ENCODE results near the gene FLT3LG. TPM values are rescaled to one million over a fixed set of nuclear protein-coding genes. Genes with fewer than 3 reads are reported as not detected.

The FLT3LG gene
- total RNA-seq, 2 donors from 2014 or later = 4.7 to 5.6 TPM

DNA sequence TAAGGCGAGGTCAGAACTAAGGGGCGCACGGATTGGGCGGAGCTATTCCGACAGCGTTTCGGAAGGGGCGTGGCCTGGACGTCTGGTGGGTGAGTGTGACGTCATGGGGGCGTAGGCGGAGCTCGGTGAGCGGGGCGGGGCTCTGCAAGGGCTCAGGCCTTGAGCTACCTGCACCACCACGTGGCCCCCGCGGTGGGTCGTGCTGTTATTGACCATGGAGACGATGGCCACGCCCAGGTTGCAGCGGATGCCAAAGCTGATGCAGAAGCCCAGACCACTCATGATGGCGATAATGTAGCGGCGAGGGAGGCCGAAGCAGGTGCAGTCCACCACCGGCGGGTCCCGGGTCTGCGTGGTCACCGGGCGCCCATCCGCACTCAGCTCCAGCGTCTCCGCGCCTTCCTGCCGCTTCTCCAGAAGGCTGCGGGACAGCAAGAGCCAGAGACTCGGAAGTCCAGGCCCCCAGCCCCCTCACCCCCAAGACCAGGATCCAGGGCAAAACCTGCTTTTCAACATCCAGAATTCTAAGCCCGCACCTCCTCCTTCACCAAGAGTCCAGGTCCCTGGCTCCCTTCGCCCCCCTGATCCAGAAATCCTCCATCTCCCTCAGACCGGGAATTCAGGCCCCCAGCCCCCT is 37.5 kb upstream of the FLT3LG start:
- no peaks in the 10 kb centered on the region for H3K9me3 ChIP-seq
- DNase-seq (ENCODE audit: low spot score) (no peak), ATAC-seq (ENCODE audit: insufficient number of reproducible peaks, low FRiP score, low read depth) (no peak)
- no peaks in the 10 kb centered on the region for H3K36me3 ChIP-seq
- no peak overlapping the region for H3K27ac ChIP-seq
- peaks cover 33% of the 10 kb centered on the region for H3K27me3 ChIP-seq (replicated peaks; ENCODE audit: insufficient read depth)
- no peaks in the 10 kb centered on the region for H3K4me1 ChIP-seq (ENCODE audit: control insufficient read depth in 1 of 2, low read depth in 2 of 2)
- TF ChIP-seq, protein P1, sequence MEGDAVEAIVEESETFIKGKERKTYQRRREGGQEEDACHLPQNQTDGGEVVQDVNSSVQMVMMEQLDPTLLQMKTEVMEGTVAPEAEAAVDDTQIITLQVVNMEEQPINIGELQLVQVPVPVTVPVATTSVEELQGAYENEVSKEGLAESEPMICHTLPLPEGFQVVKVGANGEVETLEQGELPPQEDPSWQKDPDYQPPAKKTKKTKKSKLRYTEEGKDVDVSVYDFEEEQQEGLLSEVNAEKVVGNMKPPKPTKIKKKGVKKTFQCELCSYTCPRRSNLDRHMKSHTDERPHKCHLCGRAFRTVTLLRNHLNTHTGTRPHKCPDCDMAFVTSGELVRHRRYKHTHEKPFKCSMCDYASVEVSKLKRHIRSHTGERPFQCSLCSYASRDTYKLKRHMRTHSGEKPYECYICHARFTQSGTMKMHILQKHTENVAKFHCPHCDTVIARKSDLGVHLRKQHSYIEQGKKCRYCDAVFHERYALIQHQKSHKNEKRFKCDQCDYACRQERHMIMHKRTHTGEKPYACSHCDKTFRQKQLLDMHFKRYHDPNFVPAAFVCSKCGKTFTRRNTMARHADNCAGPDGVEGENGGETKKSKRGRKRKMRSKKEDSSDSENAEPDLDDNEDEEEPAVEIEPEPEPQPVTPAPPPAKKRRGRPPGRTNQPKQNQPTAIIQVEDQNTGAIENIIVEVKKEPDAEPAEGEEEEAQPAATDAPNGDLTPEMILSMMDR (IDR thresholded peaks at IDR 0.05) = no peak
- H3K4me3 ChIP-seq = no peak overlapping the region

DNA sequence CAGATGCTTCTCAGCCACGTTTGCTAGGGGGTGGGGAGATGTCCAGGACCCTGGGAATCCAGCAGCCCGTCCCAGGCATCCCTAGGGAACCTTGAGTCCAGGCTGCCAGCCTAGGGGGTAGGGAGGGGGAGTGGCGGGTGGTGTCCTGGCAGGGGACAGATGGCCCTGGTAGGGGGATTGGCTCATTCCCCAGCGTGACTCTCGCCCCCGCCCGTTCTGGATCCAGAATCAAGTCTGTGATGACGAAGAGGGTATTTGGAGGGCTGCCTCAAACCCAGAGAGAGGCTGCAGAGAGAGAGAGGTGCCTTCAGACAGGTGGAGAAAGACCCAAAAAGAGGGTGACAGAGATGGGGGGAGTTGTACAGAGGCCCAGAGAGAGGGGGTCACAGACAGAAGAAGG is 36.8 kb upstream of the FLT3LG start:
- no peak overlapping the region for H3K27ac ChIP-seq
- peaks cover 3 to 6% of the 10 kb centered on the region in 2 donors for H3K4me1 ChIP-seq (ENCODE audit: control insufficient read depth in 1 of 2, low read depth in 2 of 2)
- DNase-seq (ENCODE audit: low spot score) (no peak), ATAC-seq (ENCODE audit: insufficient number of reproducible peaks, low FRiP score, low read depth) (no peak)
- no peaks in the 10 kb centered on the region for H3K36me3 ChIP-seq
- peaks cover 30% of the 10 kb centered on the region for H3K27me3 ChIP-seq (replicated peaks; ENCODE audit: insufficient read depth)
- H3K9me3 ChIP-seq = no peaks in the 10 kb centered on the region
- H3K4me3 ChIP-seq = no peak overlapping the region
- TF ChIP-seq, protein P1 (IDR thresholded peaks at IDR 0.05) = no peak

DNA sequence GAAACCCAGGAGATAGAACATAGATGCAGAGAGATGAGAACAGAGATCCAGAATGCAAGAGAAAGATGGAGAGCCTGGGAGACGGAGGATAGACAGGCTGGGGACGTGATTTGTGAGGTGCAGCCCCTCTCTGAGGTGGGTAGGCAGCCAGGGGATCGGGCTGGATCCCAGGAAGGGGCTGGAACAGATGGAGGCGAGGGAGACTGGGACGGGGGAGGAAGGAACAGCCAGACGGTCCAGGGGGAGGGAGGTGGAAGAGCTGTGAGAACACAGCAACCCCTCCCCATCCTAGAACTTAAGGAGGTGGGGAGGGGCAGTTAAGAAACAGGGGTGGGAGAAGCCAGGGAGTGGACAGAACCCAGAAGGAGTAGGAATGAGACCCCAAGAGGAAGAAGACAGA is 35.8 kb upstream of the FLT3LG start:
- Histone ChIP-seq H3K36me3 (no peaks in the 10 kb centered on the region), H3K27ac (no peak overlapping the region), H3K9me3 (no peaks in the 10 kb centered on the region), H3K4me3 (no peak overlapping the region), H3K4me1 (ENCODE audit: control insufficient read depth in 1 of 2, low read depth in 2 of 2) (peaks cover 8 to 9% of the 10 kb centered on the region in 2 donors), H3K27me3 (replicated peaks; ENCODE audit: insufficient read depth) (peaks cover 21% of the 10 kb centered on the region)
- ATAC-seq (ENCODE audit: insufficient number of reproducible peaks, low FRiP score, low read depth) (no peak), DNase-seq (ENCODE audit: low spot score) (no peak)
- TF ChIP-seq, protein P1 (IDR thresholded peaks at IDR 0.05) = no peak

DNA sequence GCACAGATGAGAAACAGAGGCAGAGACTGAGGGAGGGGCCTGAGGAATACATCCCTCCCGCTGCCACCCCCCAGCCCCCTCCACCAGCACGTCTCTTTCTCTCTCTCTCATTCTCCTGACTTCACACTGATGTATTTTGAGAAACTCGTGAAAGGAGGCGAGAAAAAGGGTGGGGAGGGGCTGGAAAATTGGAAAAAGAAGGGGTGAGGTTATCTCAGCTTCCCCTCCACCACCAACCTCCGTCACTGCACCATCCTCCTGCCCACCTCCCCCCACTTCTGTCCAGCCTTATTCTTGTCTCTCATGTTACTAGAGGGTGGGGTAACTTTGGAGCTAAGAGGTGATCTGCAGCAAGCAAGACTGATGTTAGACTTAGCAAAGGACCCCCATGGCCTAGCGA is 34.2 kb upstream of the FLT3LG start:
- Histone ChIP-seq H3K4me3 (no peak overlapping the region), H3K27ac (no peak overlapping the region), H3K27me3 (replicated peaks; ENCODE audit: insufficient read depth) (peaks cover 9% of the 10 kb centered on the region), H3K36me3 (no peaks in the 10 kb centered on the region), H3K9me3 (no peaks in the 10 kb centered on the region), H3K4me1 (ENCODE audit: control insufficient read depth in 1 of 2, low read depth in 2 of 2) (peaks cover 8 to 9% of the 10 kb centered on the region in 2 donors)
- no peak for ATAC-seq (ENCODE audit: insufficient number of reproducible peaks, low FRiP score, low read depth)
- TF ChIP-seq, protein P1 (IDR thresholded peaks at IDR 0.05) = no peak
- no peak for DNase-seq (ENCODE audit: low spot score)

DNA sequence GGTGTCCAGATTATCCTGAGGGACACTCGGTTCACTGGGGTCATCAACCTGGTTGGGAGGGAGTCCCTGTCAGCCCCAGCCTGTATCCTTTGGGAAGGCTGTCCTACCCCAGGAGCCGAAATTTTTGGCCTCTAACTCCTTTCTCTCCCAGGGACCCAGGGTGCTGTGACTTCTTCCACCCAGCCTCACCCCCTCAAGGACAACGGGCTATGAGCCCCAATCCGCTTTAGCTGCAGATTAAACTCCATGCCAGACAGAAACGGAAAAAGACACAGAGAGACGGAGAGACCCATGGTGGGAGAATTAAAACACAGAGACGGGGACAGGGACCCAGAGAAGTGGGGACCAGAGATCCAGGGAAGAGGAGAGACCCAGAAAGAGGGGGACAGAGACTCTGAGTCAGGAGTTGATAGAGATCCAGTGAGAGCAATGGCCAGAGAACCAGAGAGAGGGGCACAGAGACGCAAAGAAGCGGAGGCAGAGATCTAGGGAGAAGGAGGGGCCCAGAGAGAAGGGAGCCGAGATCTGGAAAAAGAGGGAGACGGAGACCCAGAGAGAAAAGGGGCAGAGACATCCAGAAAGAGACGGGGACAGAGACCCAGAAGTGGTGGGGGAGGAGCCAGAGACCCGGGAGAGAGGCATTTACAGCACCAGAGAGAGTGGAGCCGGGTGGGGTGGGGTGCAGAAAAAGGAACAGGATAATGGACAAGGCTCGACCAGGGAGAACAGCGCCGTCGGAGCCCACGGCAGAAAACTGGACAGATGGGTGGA is 33.4 kb upstream of the FLT3LG start:
- Histone ChIP-seq H3K4me3 (peak overlapping the region; percentile 5), H3K36me3 (no peaks in the 10 kb centered on the region), H3K27me3 (replicated peaks; ENCODE audit: insufficient read depth) (peaks cover 1% of the 10 kb centered on the region), H3K9me3 (no peaks in the 10 kb centered on the region), H3K27ac (no peak overlapping the region), H3K4me1 (ENCODE audit: control insufficient read depth in 1 of 2, low read depth in 2 of 2) (peaks cover 8 to 9% of the 10 kb centered on the region in 2 donors)
- DNase-seq (ENCODE audit: low spot score) = no peak
- TF ChIP-seq, protein P1 (IDR thresholded peaks at IDR 0.05) = no peak
- ATAC-seq (ENCODE audit: insufficient number of reproducible peaks, low FRiP score, low read depth) = no peak

Measured in thoracic aorta (tissue), 2 donors.